MM.1S (cell line): ENCODE data around the gene MGAT4B.

Source experiments
- EZH2 ChIP-seq: fragments of 300-600 bp; sonication (generic); optimal IDR thresholded peaks from 2 replicates; pipeline ENCODE3; 2017; ENCODE audit warnings: low read depth, mild to moderate bottlenecking, antibody characterized with exemption, low read length, mixed read lengths
- TF ChIP-seq, protein P1 (sequence below): fragments of 300-600 bp; sonication (generic); IDR thresholded peaks from 2 replicates; pipeline ENCODE4 v1.5.1; 2016; ENCODE audit warnings: antibody characterized with exemption, low read length, mixed read lengths

GRCh38 chr5:179764056-179764455 is 42.6 kb downstream of the MGAT4B start:
- TF ChIP-seq, protein P1, sequence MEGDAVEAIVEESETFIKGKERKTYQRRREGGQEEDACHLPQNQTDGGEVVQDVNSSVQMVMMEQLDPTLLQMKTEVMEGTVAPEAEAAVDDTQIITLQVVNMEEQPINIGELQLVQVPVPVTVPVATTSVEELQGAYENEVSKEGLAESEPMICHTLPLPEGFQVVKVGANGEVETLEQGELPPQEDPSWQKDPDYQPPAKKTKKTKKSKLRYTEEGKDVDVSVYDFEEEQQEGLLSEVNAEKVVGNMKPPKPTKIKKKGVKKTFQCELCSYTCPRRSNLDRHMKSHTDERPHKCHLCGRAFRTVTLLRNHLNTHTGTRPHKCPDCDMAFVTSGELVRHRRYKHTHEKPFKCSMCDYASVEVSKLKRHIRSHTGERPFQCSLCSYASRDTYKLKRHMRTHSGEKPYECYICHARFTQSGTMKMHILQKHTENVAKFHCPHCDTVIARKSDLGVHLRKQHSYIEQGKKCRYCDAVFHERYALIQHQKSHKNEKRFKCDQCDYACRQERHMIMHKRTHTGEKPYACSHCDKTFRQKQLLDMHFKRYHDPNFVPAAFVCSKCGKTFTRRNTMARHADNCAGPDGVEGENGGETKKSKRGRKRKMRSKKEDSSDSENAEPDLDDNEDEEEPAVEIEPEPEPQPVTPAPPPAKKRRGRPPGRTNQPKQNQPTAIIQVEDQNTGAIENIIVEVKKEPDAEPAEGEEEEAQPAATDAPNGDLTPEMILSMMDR = no peak
- no peak for TF ChIP-seq EZH2
